Activated CD8-positive, alpha-beta memory T cell treated with anti-CD3 and anti-CD28 coated beads, Interleukin-2, amount 50 U/mL, for 4 hours (primary cell): Measurements from ENCODE around the gene INCENP.

Experiments
- DNase-seq: peaks from one replicate; pipeline ENCODE4 v3.0.0-alpha.2; 2020

INCENP gene

DNA sequence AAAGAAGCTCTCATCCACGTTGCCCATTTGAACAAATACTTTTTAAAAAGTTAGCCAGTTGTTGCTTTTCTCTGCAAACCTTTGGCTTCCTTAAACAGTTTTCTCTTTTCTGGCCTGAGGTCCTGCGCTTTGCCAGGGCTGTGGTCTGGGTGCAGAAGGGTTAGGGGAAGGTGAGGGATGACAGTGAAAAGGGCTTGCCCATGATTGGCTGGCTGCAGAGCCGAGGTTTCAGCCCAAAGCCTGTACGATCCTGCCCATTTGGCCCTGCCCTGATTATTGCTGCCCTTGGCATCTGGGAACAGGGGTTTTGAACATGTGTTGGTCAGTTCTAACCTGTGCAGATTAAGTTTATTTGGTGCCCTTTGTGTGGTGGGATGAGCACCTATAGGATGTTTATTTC lies 1.5 kb downstream of the INCENP start:
- no peak for DNase-seq

DNA sequence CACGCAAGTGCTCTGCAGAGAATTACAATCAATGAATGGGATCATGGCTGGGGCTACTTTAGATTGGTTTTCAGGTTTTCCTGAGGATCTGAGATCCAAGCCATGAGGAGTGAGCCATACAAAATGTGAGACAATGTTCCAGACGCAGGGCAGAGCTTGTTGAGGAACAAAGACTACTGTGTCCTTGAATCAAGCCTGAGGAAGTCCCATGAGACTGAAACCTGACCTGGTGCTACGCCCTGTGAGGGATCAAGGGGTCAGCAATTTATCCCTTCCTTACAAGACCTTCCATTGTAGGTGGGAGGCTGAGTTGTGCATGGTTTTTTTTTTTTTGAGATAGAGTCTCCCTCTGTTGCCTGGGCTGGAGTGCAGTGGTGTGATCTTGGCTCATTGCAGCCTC lies 2.1 kb downstream of the INCENP start:
- DNase-seq = no peak

DNA sequence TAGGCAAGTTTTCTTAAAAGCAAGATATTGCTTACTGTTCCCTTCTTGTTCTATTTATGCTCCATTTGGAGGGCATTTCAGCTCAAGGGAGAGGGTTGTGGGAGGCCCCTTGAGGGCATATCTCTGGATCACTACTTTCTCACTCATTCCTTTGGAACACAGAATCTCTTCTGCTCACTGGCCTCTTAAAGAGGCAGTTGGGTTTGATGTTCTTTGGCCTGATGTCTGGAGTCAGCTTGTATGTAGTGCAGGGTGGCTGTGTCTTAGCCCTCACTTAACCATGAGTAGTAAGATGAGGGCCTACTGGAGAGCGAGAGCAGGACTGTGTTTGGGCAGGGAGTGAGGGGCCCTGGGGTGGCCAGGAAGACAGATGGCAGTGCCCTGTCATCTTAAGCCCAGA lies 3.6 kb downstream of the INCENP start:
- DNase-seq = no peak

DNA sequence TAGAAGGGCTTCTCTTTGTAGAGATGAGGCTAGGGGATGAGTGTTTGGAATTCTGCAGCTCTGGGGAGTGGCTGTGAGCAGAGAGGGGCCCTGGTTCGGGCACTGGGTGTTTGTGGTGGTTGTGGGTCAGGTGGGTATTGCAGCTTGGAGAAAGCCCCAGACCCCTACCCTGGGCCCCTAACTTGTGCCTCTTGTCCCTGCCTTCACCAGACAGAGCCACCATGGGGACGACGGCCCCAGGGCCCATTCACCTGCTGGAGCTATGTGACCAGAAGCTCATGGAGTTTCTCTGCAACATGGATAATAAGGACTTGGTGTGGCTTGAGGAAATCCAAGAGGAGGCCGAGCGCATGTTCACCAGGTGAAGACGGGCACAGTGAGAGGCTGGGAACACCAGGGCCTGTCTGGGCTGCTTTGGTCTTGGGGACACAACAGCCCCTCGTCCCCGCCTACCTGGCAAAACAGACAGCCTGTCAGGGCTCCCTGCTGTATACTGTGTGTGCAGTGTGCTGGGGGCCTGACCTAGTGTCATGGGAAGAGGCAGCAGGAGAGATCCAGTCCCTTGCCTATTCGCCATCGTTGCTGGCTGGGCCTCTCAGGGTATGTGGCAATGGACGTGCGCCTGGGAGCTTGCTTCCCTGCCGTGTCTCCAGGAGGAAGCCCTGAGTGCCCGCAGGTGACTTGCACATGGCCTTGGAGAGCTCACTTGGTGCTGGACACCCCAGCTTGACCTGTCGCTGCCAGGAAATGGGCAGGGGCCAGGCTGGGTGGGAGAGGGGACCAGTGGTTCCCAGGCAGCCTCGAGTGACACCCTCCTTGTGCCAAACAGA lies 4.3 kb downstream of the INCENP start:
- DNase-seq = no peak

DNA sequence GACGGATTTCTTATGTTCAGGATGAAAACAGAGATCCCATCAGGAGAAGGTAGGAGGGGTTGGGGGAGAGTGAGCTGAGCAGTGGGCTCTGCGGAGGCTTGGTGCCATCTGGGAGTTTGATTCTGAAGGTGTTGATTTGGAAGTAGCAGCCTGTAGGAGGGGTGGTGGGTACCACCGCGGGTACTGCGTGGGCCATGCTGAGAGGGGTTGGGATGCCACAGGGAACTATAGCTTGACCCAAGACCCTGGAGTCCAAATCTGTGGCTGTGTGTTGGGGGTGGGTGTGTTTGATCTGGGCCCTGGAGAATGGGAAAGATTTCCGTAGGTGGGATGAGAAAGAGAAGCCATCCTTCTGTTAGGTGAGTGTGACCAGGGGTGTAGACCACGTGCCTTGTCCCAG lies 5.0 kb downstream of the INCENP start:
- DNase-seq = no peak

DNA sequence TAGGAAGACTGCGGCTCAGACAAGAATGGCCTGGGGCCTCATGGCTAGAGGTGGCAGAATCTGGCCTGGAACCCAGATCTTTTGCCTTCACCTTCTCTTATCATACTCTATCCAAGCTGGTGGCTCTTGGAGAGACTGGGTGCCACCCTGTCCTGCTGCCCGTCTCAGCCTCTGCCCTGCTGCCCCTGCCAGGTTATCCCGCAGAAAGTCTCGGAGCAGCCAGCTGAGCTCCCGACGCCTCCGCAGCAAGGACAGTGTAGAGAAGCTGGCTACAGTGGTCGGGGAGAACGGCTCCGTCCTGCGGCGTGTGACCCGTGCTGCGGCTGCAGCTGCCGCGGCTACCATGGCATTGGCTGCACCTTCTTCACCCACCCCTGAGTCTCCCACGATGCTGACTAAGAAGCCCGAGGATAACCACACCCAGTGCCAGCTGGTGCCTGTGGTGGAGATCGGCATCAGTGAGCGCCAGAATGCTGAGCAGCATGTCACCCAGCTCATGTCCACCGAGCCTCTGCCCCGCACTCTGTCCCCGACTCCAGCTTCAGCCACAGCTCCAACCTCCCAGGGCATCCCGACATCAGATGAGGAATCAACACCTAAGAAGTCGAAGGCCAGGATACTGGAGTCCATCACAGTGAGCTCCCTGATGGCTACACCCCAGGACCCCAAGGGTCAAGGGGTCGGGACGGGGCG lies 5.9 kb downstream of the INCENP start:
- no peak for DNase-seq

DNA sequence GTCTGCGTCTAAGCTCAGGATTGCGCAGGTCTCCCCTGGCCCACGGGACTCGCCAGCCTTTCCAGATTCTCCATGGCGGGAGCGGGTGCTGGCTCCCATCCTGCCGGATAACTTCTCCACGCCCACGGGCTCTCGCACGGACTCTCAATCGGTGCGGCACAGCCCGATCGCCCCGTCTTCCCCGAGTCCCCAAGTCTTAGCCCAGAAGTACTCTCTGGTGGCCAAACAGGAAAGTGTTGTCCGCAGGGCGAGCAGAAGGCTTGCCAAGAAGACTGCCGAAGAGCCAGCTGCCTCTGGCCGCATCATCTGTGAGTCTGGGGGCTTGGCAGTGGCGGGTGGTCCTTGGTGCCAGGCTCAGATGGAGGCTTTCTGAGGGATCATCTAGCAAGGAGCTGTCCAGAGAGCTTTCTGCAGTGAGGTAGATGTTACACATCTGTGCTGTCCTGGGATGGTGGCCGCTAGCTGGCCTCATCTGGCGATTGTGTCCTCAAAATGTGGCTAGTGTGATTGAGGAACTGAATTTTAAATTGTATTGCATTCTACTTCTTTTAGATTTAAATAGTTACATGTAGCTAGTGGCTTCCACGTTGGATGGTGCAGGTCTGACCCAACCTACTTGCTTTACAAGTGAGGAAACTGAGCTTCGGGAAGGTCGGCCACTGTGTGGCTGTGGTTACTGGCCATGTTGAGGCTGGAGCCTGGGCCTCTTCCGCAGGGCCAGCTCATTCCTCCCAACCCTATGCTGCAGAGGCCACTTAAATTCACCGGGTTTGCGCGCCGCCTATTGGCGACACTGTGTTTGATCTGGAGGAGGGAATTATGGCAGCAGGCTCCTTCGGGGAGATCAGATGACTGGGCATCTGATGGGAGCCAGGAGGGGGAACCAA lies 6.7 kb downstream of the INCENP start:
- DNase-seq = no peak

DNA sequence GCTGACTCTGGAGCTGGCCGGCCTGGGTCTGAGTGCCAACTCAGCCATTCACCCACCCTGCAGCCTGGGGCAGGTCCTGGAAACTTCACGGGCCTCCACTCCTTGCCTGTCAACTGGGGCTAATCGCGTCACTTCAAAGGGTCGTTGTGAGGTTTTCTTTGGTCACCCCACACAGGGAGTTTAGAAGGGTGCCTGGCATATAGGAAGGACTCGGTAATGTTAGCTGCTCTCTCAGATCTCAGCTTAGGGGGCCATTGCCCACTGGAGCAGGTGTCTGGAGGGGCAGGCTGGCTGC lies 7.3 kb downstream of the INCENP start:
- DNase-seq = no peak

DNA sequence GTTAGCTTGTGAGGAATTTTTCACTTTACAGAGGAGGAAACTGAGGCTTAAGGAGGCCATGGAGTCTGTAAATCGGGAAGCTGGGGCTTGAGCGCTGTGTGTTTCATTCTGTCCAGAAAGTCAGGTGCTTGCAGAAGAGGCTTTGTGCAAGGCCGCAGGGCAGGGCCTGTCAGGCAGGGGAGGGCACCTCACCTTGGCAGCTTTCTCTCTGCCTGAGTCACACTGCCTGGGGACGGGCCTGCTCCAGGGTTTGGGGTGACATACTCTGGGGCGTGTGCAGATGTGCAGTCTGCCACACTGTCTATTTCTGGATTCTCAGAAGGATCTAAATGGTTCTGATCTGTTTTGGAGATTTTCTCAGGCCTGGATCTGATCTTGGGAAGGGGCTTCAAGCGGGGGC lies 8.4 kb downstream of the INCENP start:
- no peak for DNase-seq

DNA sequence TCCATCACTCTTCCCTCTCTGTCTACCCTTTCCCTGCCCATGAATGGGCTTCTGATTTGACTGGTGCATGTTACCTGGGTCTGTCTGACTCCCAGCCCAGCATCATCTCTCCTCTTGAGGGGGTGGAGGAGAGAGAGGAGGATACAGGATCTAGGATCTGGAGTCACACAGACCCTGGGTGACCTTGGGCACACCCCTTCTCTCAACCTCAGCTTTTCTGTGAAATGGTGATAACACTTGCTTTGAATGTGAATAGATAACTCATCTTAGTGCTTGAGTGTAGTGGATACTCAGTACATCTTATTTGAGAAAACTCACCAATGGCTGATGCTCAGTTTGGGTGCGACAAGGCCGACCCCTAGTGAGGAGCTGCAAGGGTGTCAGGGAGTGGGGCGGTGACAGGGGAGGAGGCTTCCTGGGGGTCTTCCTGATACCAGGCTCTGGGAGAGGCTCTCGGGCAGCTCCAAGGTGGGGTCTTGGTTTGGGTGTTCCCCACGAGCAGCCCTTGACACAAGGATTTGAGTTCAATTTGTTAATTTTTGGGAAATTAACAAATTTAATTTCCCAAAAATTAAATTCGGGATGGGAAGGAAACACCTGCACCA lies 9.0 kb downstream of the INCENP start:
- no peak for DNase-seq

DNA sequence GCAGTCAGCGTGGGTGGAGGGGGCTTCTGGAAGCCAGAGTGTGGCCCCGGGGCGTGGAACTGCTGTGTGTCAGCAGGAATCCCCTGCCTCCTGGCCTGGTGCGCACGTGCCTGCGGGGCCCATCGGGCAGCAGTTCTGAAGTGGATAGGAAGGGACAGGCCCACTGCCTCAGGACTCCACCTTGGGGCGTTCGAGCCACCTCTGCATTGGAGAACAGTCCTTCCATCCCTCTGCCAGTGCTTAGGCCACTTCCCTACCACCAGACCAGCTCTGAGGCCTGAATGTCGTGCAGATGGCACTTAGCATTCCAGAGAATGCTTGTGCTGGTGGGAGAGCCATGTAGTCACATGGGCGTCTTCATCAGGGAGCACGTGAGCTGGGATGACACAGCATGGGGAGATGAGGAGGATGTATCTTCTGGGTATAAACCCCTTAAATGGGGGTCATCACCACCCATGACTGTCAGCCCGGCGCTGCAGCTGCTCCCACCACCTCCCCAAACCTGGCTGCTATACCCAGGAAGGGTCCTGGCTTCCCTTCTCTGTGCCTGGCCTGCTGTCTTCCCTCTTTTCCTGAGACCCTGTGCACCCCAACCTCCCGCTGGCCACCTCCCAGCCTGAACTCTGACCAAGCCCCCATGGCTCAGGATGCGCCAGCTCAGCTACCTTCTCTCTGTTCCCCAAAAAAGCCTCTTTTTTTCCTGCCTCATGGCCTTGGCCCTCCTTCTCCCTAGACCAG lies 9.7 kb downstream of the INCENP start:
- no peak for DNase-seq

DNA sequence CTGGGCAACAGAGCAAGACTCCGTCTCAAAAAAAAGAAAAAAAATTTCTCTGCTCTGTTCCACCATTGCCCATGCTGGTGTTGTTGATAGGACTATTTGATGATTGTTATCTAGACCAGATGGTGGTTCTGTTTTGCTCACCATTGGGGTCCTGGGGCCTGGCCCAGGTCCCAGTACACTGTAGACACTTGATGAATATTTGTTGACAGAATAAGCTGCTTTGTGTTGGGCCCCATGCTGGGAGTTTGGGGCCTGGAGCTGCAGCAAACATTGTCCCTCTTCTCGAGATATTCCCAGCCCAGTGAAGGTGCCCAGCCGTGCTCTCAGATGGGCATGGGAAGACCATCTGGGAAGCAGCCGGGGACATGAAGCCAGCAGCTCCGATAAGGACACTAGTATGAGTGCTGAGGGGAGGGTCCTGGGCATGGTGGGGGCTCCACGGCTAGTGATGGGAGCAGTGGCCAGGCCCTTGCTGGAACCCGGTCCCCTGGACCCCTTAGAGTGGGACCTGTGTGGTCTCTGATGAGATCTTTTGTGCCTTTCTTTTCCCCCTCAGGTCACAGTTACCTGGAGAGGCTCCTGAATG lies 13.6 kb downstream of the INCENP start:
- no peak for DNase-seq

DNA sequence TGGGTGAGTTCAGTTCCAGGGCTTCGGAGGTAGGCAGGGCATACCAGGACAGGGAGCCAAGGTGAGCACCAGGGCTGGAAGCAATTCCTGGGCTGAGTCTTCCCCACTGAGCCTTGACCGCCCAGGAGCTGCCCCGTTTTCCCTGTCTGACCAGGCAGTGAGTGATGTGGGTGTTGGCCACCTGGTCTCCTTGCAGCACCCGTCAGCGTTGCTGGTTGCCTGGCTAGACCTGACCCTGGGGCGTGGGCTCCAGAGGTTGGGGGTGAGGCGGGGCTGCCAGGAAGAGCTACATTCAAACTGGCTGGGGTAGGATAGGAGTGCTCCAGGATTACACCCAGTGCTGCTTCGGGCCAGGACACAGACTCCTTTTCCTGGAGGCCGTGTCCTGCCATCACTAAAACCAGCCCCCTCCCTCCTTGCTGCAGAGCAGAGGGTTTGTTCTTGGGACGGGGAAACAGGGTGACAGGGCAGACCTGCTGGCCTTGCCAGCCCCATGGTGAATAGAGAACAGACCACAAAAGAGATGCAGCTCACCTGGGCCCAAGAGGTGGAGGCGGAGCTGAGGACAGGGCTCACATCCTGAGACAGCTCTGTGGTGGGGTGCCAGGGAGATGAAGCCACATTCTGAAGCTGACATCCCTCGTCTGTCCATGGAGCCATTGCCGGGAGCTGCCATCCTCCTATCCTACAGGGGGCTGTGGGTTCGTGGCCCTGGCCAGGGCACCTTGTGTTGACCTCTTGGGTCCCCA lies 14.2 kb downstream of the INCENP start:
- no peak for DNase-seq

DNA sequence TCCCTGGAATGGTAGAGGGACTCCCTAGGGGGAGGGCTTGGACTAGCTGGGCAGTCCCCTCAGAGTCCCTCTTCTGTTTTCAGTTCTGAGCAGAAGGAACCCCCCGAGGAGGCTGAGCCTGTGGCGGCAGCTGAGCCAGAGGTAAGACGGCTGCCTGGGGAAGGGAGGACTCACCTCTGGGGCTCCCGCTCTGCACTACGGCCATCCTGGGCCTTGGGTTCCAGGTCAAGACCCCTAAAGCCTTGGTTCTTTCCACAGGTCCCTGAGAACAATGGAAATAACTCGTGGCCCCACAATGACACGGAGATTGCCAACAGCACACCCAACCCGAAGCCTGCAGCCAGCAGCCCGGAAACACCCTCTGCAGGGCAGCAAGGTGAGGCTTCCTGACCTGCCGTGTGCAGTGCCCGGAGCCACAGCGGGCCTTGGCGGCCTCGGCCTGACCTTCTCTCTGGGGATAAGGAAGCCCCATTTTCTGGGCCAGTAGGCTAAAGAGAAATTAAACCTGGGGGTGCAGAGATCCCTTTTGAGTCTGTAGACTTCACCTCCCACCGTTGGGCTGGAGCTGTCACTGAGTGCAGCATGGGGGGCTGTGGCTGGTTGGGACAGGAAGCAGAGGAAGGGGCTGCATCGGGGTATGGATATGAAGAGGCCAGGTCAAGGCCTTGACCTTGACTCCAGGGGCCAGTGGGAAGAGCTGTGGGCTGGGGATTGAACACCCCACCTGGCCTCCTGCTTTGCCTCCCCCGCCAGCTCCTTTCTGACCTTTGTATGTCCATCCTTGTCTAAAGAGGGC lies 15.0 kb downstream of the INCENP start:
- no peak for DNase-seq

DNA sequence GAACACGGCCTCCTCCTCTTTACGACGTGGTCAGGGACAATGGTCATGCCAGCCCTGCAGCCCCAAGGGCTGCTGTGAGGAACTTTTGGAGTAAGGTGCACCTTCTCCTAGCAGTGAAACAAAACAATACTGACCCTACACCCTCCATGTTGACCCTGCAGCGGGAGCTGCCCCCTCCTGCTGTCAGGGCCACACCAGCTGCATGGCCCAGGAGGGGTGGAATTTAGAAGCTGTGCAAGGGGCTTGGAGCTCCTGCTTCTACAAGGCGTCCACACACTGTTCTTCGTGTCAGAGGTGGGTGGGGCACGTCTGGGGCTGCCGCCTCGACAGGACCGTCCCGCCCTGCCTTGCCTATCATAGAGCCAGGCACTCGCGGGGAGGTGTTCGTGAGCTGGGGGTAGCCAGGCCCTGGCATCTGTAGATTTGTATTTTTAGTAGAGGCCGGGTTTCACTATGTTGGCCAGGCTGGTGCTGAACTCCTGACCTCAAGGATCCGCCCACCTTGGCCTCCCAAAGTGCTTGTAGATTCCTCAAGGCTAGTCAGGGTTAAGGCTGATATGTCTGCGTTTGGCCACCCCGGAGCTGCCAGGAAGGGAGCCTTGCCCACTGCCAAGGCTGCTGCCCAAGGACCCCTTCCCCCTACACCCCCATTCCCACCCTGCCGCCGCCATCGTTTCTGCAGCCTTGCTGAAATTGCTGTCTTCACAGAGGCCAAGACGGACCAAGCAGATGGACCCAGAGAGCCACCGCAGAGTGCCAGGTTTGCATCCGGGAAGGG lies 15.9 kb downstream of the INCENP start:
- no peak for DNase-seq

DNA sequence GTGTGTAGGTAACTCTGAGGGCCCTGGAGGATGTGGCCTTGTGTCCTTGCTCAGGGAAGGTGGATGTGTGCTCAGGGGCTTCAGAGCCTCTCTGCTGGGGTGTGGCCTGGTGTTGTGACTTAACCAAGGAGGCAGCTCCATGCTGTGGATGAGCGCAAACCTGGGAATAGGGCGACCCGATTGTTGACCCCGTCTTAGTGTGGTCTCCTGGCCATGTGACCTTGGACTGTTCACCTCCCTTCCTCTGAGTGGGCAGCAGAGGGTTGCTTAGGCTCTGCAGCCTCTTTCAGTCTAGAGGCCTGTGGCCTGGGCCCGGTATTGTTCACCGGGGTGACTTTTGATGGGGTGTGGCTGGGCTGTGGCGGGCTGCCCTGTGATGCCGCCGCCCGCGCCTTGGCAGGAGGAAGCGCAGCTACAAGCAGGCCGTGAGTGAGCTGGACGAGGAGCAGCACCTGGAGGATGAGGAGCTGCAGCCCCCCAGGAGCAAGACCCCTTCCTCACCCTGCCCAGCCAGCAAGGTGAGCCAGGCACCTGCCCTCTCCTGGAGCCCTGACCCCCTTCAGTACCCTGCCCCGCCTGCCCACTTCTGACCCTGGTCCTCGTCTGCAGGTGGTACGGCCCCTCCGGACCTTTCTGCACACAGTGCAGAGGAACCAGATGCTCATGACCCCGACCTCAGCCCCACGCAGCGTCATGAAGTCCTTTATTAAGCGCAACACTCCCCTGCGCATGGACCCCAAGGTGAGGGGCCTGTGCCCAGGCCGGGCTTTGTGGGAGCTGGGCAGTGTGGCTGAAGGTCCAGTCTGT lies 16.7 kb downstream of the INCENP start:
- no peak for DNase-seq

DNA sequence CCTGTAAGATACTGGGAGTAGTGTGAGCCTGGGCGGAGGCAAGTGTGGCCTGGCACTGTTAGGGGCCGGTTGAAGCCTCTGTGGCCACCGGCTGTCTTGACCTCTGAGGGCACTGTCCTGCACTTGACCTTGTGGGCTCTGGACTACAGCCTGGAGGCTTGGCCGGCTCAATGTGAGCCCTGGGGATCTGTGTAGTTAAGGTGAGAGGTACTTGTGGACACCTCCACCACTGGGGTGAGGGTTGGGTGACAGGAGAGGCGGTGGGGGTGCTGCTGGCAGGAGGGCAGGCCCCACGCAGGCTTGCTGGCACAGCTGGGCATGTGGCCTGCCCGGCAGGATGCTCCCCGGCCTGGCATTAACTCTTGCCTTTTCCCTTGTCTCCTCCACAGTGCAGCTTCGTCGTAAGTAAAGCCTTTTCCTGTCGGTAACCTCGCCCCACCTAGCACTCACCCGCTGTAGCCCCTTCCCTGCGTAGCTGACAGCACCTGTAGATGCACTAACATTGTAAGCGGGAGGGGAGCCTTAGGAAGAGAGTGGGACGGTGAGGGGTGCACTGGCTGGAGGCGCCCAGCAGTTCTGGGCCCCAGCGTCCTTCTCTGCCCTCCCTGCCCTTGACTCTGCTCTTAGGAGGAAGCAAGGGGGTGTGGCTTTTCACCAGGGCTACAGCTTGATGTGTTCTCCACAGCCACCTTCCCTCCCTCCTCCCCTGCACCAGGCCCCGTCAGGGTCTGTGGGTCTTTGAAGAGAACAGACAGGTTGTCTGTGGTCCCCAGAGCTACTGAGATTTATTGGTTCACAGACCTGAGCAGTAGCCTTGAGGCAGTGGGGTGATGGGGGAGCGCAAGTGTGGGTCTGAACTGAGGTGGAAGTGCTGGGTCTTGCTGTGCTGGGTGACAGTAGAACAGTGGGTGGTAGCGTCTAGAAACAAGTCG lies 17.6 kb downstream of the INCENP start:
- DNase-seq = no peak

DNA sequence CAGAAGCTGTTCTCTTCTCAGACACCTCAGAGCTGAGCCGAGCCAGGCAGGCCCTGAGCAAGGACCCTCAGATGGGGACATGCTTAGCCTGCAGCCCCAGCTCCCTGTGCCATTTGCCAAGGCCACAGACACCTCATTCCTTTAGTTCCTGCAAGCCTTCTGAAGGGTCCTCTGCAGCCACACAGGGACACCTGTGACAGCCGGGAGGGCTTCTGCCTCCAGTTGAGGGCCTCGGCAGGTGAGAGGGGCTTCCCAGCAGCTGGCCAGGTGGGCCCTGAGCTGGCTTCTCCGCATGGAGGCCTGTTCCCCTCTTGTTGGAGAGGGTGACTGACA lies 18.2 kb downstream of the INCENP start:
- no peak for DNase-seq
